Measurements from ENCODE around the gene CAMTA1. TPM values are rescaled to one million over a fixed set of nuclear protein-coding genes. Genes with fewer than 3 reads are reported as not detected.
"Not testable (repeated sequence)": the region's sequence is repeated elsewhere in the genome, so short reads cannot be mapped to it uniquely, and the experiment has no call there.

The CAMTA1 gene
- total RNA-seq, 4 donors from 2014 or later, result 57.4 to 88.3 (median 62.1) TPM

DNA sequence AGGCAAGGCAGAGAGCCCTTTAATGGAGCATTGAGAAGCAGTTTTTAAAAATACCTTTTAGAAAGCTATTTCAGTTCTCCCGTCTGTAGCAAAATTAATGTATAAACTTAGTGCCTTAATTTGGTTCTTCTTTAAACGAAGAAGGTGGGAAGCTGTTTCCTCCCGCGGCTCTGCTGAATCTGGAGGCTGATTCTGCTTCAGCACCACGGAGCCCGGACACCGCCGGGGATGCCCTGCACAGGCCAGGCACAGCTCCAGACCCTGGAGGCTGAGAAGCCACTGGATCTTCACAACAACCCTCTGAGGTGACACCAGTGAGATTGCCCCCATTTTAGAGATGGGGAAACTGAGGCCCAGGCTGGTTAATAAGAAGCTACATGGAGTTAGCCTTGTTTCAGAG, 810.1 kb downstream of the CAMTA1 start:
- Histone ChIP-seq H3K4me1 (no peaks in the 10 kb centered on the region), H3K36me3 (no peaks in the 10 kb centered on the region), H3K27me3 (no peaks in the 10 kb centered on the region), H3K4me3 (no peak overlapping the region), H3K9me3 (no peaks in the 10 kb centered on the region), H3K27ac (no peak overlapping the region)
- no peak for DNase-seq
- no peak for TF ChIP-seq POLR2A (IDR thresholded peaks at IDR 0.05)
- TF ChIP-seq, protein P1, sequence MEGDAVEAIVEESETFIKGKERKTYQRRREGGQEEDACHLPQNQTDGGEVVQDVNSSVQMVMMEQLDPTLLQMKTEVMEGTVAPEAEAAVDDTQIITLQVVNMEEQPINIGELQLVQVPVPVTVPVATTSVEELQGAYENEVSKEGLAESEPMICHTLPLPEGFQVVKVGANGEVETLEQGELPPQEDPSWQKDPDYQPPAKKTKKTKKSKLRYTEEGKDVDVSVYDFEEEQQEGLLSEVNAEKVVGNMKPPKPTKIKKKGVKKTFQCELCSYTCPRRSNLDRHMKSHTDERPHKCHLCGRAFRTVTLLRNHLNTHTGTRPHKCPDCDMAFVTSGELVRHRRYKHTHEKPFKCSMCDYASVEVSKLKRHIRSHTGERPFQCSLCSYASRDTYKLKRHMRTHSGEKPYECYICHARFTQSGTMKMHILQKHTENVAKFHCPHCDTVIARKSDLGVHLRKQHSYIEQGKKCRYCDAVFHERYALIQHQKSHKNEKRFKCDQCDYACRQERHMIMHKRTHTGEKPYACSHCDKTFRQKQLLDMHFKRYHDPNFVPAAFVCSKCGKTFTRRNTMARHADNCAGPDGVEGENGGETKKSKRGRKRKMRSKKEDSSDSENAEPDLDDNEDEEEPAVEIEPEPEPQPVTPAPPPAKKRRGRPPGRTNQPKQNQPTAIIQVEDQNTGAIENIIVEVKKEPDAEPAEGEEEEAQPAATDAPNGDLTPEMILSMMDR (IDR thresholded peaks at IDR 0.05), result no peak

DNA sequence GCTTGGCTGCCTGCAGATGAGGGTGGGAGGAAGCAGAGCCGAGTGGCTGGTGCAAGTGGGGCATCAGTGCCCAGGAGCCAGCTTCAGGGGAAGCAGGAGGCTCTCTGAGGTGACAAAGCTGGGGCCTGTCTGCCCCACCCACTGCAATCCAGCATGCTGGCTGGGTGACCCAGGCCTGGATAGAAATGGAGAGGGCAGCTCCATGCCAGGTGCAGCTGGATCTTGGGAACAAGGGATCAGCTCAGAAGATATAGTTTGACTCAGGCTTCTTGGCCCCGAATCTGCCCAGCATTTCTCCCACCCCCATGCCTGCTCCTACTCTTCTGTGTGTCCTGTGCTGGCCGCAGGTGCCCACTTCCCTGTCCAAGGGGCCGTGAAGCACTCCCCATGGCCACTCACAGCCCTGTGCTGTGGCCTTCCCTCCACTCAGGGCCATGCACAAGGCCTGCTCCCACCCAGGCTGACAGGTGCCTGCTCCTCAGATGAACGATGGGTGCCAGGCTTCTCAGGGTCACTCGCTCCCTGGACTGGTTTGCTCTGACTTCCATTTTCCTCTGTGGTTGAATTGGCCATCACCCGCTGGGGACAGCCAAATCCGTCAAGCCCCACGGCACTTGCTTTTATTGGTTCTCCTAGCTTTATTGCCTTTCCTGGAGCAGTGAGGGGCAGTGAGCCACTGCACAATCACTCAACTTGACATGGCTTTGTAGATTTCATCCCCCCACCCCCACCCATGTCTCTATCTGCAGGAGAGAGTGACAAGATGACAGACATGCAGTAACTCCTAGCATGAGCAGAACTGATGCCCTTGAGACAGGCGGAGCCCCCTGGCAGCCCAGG, 811.1 kb downstream of the CAMTA1 start:
- Histone ChIP-seq H3K27me3 (no peaks in the 10 kb centered on the region), H3K4me1 (no peaks in the 10 kb centered on the region), H3K36me3 (no peaks in the 10 kb centered on the region), H3K4me3 (no peak overlapping the region), H3K9me3 (no peaks in the 10 kb centered on the region), H3K27ac (no peak overlapping the region)
- TF ChIP-seq POLR2A (IDR thresholded peaks at IDR 0.05), result no peak
- TF ChIP-seq, protein P1 (IDR thresholded peaks at IDR 0.05), result no peak
- no peak for DNase-seq

DNA sequence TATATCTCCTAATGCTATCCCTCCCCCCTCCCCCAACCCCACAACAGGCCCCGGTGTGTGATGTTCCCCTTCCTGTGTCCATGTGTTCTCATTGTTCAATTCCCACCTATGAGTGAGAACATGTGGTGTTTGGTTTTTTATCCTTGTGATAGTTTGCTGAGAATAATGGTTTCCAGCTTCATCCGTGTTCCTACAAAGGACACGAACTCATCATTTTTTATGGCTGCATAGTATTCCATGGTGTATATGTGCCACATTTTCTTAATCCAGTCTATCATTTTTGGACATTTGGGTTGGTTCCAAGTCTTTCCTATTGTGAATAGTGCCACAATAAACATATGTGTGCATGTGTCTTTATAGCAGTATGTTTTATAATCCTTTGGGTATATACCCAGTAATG, 812.8 kb downstream of the CAMTA1 start:
- DNase-seq, H3K4me3 ChIP-seq, H3K36me3 ChIP-seq, H3K4me1 ChIP-seq, H3K27me3 ChIP-seq, H3K27ac ChIP-seq, H3K9me3 ChIP-seq: not testable (repeated sequence)

DNA sequence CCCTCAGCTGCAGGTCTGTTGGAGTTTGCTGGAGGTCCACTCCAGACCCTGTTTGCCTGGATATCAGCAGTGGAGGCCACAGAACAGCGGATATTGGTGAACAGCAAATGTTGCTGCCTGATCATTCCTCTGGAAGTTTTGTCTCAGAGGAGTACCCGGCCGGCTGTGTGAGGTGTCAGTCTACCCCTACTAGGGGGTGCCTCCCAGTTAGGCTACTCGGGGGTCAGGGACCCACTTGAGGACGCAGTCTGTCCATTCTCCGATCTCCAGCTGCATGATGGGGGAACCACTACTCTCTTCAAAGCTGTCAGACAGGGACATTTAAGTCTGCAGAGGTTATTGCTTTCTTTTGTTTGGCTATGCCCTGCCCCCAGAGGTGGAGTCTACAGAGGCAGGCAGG, 819.7 kb downstream of the CAMTA1 start:
- H3K4me3 ChIP-seq, H3K9me3 ChIP-seq, H3K27me3 ChIP-seq, DNase-seq, H3K36me3 ChIP-seq, H3K27ac ChIP-seq, H3K4me1 ChIP-seq: not testable (repeated sequence)

DNA sequence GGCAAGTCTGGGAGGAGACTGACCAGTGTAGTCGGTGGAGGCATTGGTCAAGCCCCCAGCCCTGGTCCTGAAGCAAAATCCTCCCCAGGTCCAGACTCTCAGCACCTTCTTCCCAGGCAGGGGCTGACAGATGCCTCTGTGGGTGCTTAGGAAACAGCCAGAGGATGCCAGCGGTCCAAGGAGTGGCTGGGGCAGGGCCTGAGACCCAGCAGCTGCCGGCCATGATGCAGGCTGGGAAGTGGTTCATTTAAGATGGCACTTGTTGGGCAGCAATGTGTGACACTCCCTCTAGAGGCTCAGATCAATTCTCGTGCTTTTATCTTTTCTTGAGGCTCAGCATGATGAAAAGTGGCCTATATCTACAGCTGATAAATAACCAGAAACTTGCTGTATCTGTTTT, 820.8 kb downstream of the CAMTA1 start:
- Histone ChIP-seq H3K27ac (no peak overlapping the region), H3K4me3 (no peak overlapping the region), H3K36me3 (no peaks in the 10 kb centered on the region), H3K27me3 (no peaks in the 10 kb centered on the region), H3K9me3 (no peaks in the 10 kb centered on the region), H3K4me1 (no peaks in the 10 kb centered on the region)
- TF ChIP-seq, protein P1 (IDR thresholded peaks at IDR 0.05), result no peak
- no peak for TF ChIP-seq POLR2A (IDR thresholded peaks at IDR 0.05)
- DNase-seq, result no peak

DNA sequence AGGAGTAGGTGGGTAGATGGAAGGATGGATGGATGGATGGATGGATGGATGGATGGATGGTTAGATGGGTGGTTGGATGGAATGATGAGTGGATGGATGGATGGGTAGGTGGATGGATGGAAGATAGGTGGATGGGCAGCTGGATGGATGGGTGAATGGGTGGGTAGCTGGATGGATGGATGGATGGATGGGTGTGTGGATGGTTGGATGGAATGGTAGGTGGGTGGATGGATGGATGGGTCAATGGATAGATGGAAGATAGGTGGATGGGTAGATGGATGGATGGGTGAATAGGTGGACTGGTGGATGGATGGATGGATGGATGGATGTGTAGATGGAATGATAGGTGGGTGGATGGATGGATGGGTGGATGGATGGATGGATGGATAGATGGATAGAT, 821.8 kb downstream of the CAMTA1 start:
- no peak overlapping the region for H3K4me3 ChIP-seq
- H3K27me3 ChIP-seq, result no peaks in the 10 kb centered on the region
- H3K4me1 ChIP-seq, result no peaks in the 10 kb centered on the region
- TF ChIP-seq POLR2A (IDR thresholded peaks at IDR 0.05), result no peak
- TF ChIP-seq, protein P1 (IDR thresholded peaks at IDR 0.05), result no peak
- H3K36me3 ChIP-seq, result no peaks in the 10 kb centered on the region
- no peaks in the 10 kb centered on the region for H3K9me3 ChIP-seq
- no peak overlapping the region for H3K27ac ChIP-seq
- DNase-seq, result no peak
